Neural cell (in vitro differentiated cells): Measurements from ENCODE around the gene TENM3. TPM values are rescaled to one million over a fixed set of nuclear protein-coding genes. Genes with fewer than 3 reads are reported as not detected.

Experiments used
- H2AFZ ChIP-seq: fragments of 200-600, 300-800 bp; sonication (generic), shearing (Covaris generic); 2 replicates; pipeline ENCODE4 v1.6.0; 2014; ENCODE audit warnings: low read depth, mild to moderate bottlenecking, antibody characterized with exemption, low read length, moderate library complexity
- H3F3A ChIP-seq: fragments of 200-600 bp; shearing (Covaris generic); 2 replicates; pipeline ENCODE4 v1.6.1; 2016; ENCODE audit warnings: mild to moderate bottlenecking, moderate library complexity, mixed read lengths, antibody characterized with exemption, low read length; ENCODE audit not compliant: insufficient read depth, poor library complexity, severe bottlenecking
- H3K27ac ChIP-seq: fragments of 200-600, 300-800 bp; sonication (generic), shearing (Covaris generic); 2 replicates; pipeline ENCODE4 v1.5.1; 2014; ENCODE audit warnings: mild to moderate bottlenecking, low read length, moderate library complexity
- H3K27me3 ChIP-seq: fragments of 300-800, 200-600 bp; sonication (generic), shearing (Covaris generic); 2 replicates; pipeline ENCODE4 v1.6.0; 2014; ENCODE audit warnings: mild to moderate bottlenecking, low read depth, low read length, moderate library complexity; ENCODE audit not compliant: insufficient read depth
- H3K36me3 ChIP-seq: fragments of 300-800, 200-600 bp; sonication (generic), shearing (Covaris generic); 2 replicates; pipeline ENCODE4 v1.5.1; 2014; ENCODE audit warnings: mild to moderate bottlenecking, antibody characterized with exemption, low read length, moderate library complexity; ENCODE audit not compliant: insufficient read depth
- H3K4me2 ChIP-seq: fragments of 300-800, 200-600 bp; sonication (generic), shearing (Covaris generic); 2 replicates; pipeline ENCODE4 v1.6.0; 2014; ENCODE audit warnings: mild to moderate bottlenecking, low read length
- H3K4me3 ChIP-seq: fragments of 300-800, 200-600 bp; sonication (generic), shearing (Covaris generic); 2 replicates; pipeline ENCODE4 v1.5.1; 2014; ENCODE audit warnings: mild to moderate bottlenecking, low read length, moderate library complexity
- H3K79me2 ChIP-seq: fragments of 200-600 bp; shearing (Covaris generic); replicated peaks from 2 replicates; pipeline ENCODE4 v1.6.0; 2014; ENCODE audit warnings: mild to moderate bottlenecking, low read length, moderate library complexity; ENCODE audit not compliant: insufficient read depth
- H3K9ac ChIP-seq: fragments of 300-800, 200-600 bp; sonication (generic), shearing (Covaris generic); 2 replicates; pipeline ENCODE4 v1.6.1; 2016; ENCODE audit warnings: mild to moderate bottlenecking, low read length, mixed read lengths
- H3K9me2 ChIP-seq: fragments of 200-600 bp; shearing (Covaris generic); 2 replicates; pipeline ENCODE4 v1.6.1; 2016; ENCODE audit warnings: mild to moderate bottlenecking, low read length, mixed read lengths; ENCODE audit not compliant: insufficient read depth
- H3K9me3 ChIP-seq: fragments of 200-600, 300-800 bp; sonication (generic), shearing (Covaris generic); 2 replicates; pipeline ENCODE4 v1.6.1; 2016; ENCODE audit warnings: mild to moderate bottlenecking, mixed run types, low read length, moderate library complexity, mixed read lengths
- H4K20me1 ChIP-seq: fragments of 200-600 bp; shearing (Covaris generic); 2 replicates; pipeline ENCODE4 v1.6.1; 2016; ENCODE audit warnings: mild to moderate bottlenecking, mixed run types; ENCODE audit not compliant: insufficient read depth
- CTCF ChIP-seq: fragments of 450-650 bp; IDR thresholded peaks from 2 replicates; pipeline ENCODE4 v1.5.1; 2014; ENCODE audit warnings: antibody characterized with exemption, mild to moderate bottlenecking, moderate library complexity; ENCODE audit not compliant: poor library complexity, severe bottlenecking
- EP300 ChIP-seq: fragments of 450-650 bp; conservative IDR thresholded peaks from 2 replicates; pipeline ENCODE4 v1.6.1; 2014; ENCODE audit warnings: antibody characterized with exemption, mild to moderate bottlenecking, moderate library complexity; ENCODE audit not compliant: poor library complexity, severe bottlenecking
- EZH2 ChIP-seq: fragments of 200-600, 300-800 bp; shearing (Covaris generic), sonication (generic); IDR thresholded peaks from 2 replicates; pipeline ENCODE4 v1.6.1; 2014; ENCODE audit warnings: antibody characterized with exemption, low read length, borderline replicate concordance, mild to moderate bottlenecking; ENCODE audit not compliant: insufficient read depth, poor library complexity, severe bottlenecking
- MXI1 ChIP-seq: fragments of 450-650 bp; conservative IDR thresholded peaks from 2 replicates; pipeline ENCODE4 v1.6.1; 2014; ENCODE audit warnings: antibody characterized with exemption, mild to moderate bottlenecking; ENCODE audit not compliant: poor library complexity, severe bottlenecking
- POLR2AphosphoS5 ChIP-seq: IDR thresholded peaks from 2 replicates; pipeline ENCODE4 v1.6.1; 2012
- RAD21 ChIP-seq: fragments of 450-650 bp; conservative IDR thresholded peaks from 2 replicates; pipeline ENCODE4 v1.6.1; 2014; ENCODE audit warnings: antibody characterized with exemption, mild to moderate bottlenecking, moderate library complexity
- REST ChIP-seq: IDR thresholded peaks from 2 replicates; pipeline ENCODE4 v1.6.1; 2012; ENCODE audit warnings: borderline replicate concordance
- SMC3 ChIP-seq: fragments of 450-650 bp; conservative IDR thresholded peaks from 2 replicates; pipeline ENCODE4 v1.6.1; 2014; ENCODE audit warnings: antibody characterized with exemption, mild to moderate bottlenecking, moderate library complexity; ENCODE audit not compliant: poor library complexity
- TAF1 ChIP-seq: IDR thresholded peaks from 2 replicates; pipeline ENCODE4 v1.6.1; 2012; ENCODE audit warnings: low read depth
- polyA plus RNA-seq: library from polyadenylated mRNA; depleted of rRNA; stranded (reverse); fragments of >200 nt; gene quantifications from 2 replicates; pipeline ENCODE4 v1.2.3, GENCODE V29; 2014

The TENM3 gene
- polyA plus RNA-seq, 1 donor from 2014 or later: 7.3 TPM

- Histone ChIP-seq H3F3A (no peaks in the 10 kb centered on the region), H3K4me2 (no peak overlapping the region), H3K27ac (no peak overlapping the region), H3K79me2 (no peaks in the 10 kb centered on the region), H3K36me3 (no peaks in the 10 kb centered on the region), H3K4me3 (no peak overlapping the region), H2AFZ (no peak overlapping the region), H3K27me3 (no peaks in the 10 kb centered on the region), H3K9me3 (no peaks in the 10 kb centered on the region), H3K9me2 (no peaks in the 10 kb centered on the region), H4K20me1 (no peaks in the 10 kb centered on the region), H3K9ac (no peak overlapping the region)
- TF ChIP-seq REST: no peak
- TF ChIP-seq MXI1: no peak
These were observed 382.0 kb downstream of the TENM3 start for GRCh38 chr4:182625193-182625592.

GRCh38 chr4:182627996-182628395 is 384.8 kb downstream of the TENM3 start:
- Histone ChIP-seq H3F3A (no peaks in the 10 kb centered on the region), H3K9ac (no peak overlapping the region), H4K20me1 (no peaks in the 10 kb centered on the region)

More at GRCh38 chr4:182627996-182628395, 384.8 kb downstream of the TENM3 start:
- Histone ChIP-seq H3K36me3 (no peaks in the 10 kb centered on the region), H2AFZ (no peak overlapping the region), H3K9me3 (no peaks in the 10 kb centered on the region), H3K27me3 (no peaks in the 10 kb centered on the region), H3K4me3 (no peak overlapping the region), H3K79me2 (no peaks in the 10 kb centered on the region), H3K4me2 (no peak overlapping the region), H3K27ac (no peak overlapping the region), H3K9me2 (no peaks in the 10 kb centered on the region)
- TF ChIP-seq REST (no peak), EZH2 (no peak), POLR2AphosphoS5 (no peak), SMC3 (no peak), CTCF (no peak), TAF1 (no peak), EP300 (no peak), MXI1 (no peak), RAD21 (no peak)
